ENCODE measurements around the gene FUZ.

The FUZ gene

DNA sequence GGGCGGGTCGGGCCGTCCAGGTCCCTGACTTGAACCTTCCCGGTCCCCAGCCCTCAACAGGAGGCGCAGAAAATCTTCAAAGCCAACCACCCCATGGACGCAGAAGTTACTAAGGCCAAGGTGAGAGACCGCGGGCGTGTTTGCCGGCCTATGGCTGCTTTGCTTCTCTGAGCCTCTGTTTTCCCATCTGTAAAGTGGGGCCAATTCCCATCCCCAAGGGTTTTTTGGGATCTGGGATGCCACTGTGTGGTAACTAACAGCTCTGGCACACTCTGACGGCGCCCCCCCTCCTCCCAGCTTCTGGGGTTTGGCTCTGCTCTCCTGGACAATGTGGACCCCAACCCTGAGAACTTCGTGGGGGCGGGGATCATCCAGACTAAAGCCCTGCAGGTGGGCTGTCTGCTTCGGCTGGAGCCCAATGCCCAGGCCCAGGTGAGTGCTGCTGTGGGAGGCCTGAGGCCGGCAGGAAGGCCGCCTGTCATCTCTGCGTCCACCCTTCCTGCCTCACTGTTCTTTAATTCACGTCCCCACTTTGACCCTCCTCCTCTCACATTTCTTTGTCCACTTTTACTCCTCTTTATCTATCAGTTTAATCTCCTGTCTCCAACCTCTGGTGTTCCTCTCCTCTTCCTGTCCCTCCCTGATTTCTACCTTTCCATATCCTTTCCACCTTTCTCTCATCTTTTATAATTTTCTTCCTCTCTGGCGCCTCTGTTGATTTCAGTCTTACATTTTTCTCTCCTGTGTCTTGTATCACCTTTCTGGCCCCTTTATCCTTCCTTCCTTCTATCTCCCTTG, 7.1 kb downstream of the FUZ start:
- TF ChIP-seq CTCF (IDR thresholded peaks at IDR 0.05; ENCODE audit: insufficient read depth, low read depth, low read length, missing control alignments) = no peak
- no peak overlapping the region for H3K4me3 ChIP-seq (ENCODE audit: low read depth, low read length)
- DNase-seq (ENCODE audit: low read depth) = no peak

DNA sequence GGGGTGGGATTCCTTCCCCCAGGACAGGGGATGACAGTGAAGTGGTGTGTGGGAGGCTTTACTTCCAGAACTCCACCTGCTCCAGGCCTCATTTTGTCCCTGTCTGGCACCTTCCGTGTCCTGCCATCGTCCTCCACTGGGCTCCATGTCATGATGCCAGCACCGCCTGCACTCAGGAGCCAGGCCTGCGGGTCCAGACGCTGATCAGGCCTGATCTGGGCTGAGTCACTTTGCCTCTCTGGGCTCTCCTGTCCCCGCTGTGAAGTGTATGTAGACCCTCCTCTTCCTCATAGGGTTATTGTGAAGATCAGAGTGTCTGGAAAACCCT, 9.6 kb downstream of the FUZ start:
- no peak overlapping the region for H3K4me3 ChIP-seq (ENCODE audit: low read depth, low read length)
- DNase-seq (ENCODE audit: low read depth) = no peak
- TF ChIP-seq CTCF (IDR thresholded peaks at IDR 0.05; ENCODE audit: insufficient read depth, low read depth, low read length, missing control alignments) = no peak

- H3K4me3 ChIP-seq (ENCODE audit: low read depth, low read length) = no peak overlapping the region
- DNase-seq (ENCODE audit: low read depth) = no peak
- TF ChIP-seq CTCF (IDR thresholded peaks at IDR 0.05; ENCODE audit: insufficient read depth, low read depth, low read length, missing control alignments) = no peak
These were observed 10.1 kb downstream of the FUZ start for GRCh38 chr19:49802836-49803528.

- no peak for DNase-seq (ENCODE audit: low read depth)
- TF ChIP-seq CTCF (IDR thresholded peaks at IDR 0.05; ENCODE audit: insufficient read depth, low read depth, low read length, missing control alignments) = no peak
- no peak overlapping the region for H3K4me3 ChIP-seq (ENCODE audit: low read depth, low read length)
These were observed 11.0 kb downstream of the FUZ start for GRCh38 chr19:49801966-49802661.

DNA sequence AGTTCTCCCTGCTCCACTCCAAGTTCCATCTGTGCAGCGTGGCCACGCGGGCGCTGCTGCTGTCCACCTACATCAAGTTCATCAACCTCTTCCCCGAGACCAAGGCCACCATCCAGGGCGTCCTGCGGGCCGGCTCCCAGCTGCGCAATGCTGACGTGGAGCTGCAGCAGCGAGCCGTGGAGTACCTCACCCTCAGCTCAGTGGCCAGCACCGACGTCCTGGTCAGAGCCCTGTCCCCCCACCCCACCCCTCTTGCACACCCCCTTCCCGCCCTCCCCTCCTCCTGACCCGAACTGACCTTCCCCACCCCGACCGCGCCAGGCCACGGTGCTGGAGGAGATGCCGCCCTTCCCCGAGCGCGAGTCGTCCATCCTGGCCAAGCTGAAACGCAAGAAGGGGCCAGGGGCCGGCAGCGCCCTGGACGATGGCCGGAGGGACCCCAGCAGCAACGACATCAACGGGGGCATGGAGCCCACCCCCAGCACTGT, 11.6 kb downstream of the FUZ start:
- no peak overlapping the region for H3K4me3 ChIP-seq (ENCODE audit: low read depth, low read length)
- no peak for DNase-seq (ENCODE audit: low read depth)
- no peak for TF ChIP-seq CTCF (IDR thresholded peaks at IDR 0.05; ENCODE audit: insufficient read depth, low read depth, low read length, missing control alignments)

DNA sequence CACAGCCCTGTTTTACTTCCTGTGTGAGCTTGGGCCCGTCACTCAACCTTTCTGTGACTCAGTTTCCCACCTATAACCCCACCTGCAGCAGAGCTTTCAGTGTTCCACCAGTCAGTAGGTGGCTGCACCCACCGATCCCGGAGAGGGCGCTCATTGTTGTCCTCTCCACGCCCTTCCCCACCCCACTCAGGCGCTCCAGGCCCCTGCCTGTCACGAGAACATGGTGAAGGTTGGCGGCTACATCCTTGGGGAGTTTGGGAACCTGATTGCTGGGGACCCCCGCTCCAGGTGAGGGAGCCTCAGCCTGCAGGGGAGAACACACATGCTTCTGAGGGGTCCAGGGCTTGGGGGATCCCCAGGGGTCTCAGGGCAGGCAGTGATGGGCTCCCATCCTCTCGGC, 12.3 kb downstream of the FUZ start:
- no peak for DNase-seq (ENCODE audit: low read depth)
- TF ChIP-seq CTCF (IDR thresholded peaks at IDR 0.05; ENCODE audit: insufficient read depth, low read depth, low read length, missing control alignments) = no peak
- no peak overlapping the region for H3K4me3 ChIP-seq (ENCODE audit: low read depth, low read length)

Data from GM12865 (cell line).